BLaER1 treated with 17β-estradiol and CSF1 and Interleukin-3, amounts not matched to agents 10 nM and 100 nM (cell line): ENCODE measurements around the gene HLA-C.
"Not testable (repeated sequence)": the region's sequence is repeated elsewhere in the genome, so short reads cannot be mapped to it uniquely, and the experiment has no call there.

Source experiments
- H3K27ac ChIP-seq, 11 experiments: shearing (Covaris generic); formaldehyde crosslinking; 2 replicates each; pipeline ENCODE4 v1.8.1; 2022
- H3K27me3 ChIP-seq, 11 experiments: shearing (Covaris generic); formaldehyde crosslinking; 2 replicates each; pipeline ENCODE4 v1.8.1; 2022
- H3K36me3 ChIP-seq, 11 experiments: shearing (Covaris generic); formaldehyde crosslinking; 2 replicates each; pipeline ENCODE4 v1.8.1; 2022
- H3K4me1 ChIP-seq, 10 experiments: shearing (Covaris generic); formaldehyde crosslinking; 2 replicates each; pipeline ENCODE4 v1.8.1; 2022
- H3K4me2 ChIP-seq, 11 experiments: shearing (Covaris generic); formaldehyde crosslinking; 2 replicates each; pipeline ENCODE4 v1.8.1; 2022
- H3K4me3 ChIP-seq, 10 experiments: shearing (Covaris generic); formaldehyde crosslinking; 2 replicates each; pipeline ENCODE4 v1.8.1; 2022
- H3K9ac ChIP-seq, 11 experiments: shearing (Covaris generic); formaldehyde crosslinking; 2 replicates each; pipeline ENCODE4 v1.8.1; 2022
- H3K9me3 ChIP-seq, 11 experiments: shearing (Covaris generic); formaldehyde crosslinking; replicated peaks in 1 of 11; 2 replicates each; pipeline ENCODE4 v1.8.1; 2022
- H4K20me1 ChIP-seq, 11 experiments: shearing (Covaris generic); formaldehyde crosslinking; 2 replicates each; pipeline ENCODE4 v1.8.1; 2022
- Cebpa-rat ChIP-seq, 11 experiments: shearing (Covaris generic); IDR thresholded peaks; 2 replicates each; pipeline ENCODE4 v1.8.1; 2022

Gene HLA-C

DNA sequence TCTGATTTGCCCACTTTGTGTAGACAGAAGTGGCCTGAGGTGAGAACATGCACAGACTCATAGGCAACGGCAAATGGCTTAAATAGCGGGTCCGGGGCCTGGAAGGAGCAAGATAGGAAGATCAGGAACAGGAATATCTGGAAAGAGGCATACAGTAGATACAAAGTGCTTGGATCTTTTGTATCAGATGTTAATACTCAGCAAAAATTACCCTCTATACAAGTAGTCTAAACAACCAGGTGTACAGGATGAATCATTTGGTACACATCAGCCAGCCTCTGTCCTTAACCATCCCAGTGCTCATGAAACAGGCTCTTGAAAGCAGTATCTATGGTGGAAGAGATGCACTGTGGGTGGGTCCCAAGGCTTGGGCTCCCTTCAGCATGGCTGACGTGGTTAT, 28.9 kb upstream of the HLA-C start:
- H3K27me3 ChIP-seq: no peaks in the 10 kb centered on the region
- TF ChIP-seq Cebpa-rat (IDR thresholded peaks at IDR 0.05): no peak
- no peaks in the 10 kb centered on the region for H3K4me1 ChIP-seq

DNA sequence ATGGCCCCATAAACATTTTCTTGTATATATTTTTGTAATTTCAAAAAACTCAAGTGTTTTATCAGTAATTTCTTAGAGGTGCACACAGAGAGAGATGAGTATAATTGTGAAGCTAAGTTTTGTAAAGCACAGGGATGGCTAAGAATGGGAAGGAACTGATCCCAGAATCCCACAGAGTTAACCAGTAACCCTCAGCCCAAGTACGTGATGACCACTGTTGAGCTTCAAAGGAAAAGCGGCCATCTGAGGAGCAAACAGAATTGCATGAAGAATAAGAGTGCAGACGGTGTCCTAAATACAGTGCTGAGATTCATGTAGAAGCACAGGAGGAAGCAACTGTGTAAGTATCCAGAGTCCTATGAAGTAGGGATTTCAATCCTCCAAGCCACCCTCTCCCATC, 28.1 kb upstream of the HLA-C start:
- H4K20me1 ChIP-seq: no peaks in the 10 kb centered on the region
- H3K36me3 ChIP-seq: no peaks in the 10 kb centered on the region
- no peak overlapping the region for H3K9ac ChIP-seq
- no peak for TF ChIP-seq Cebpa-rat (IDR thresholded peaks at IDR 0.05)
- no peak overlapping the region for H3K4me3 ChIP-seq
- H3K9me3 ChIP-seq: peaks cover 0 to 10% (median 0%) of the 10 kb centered on the region in 11 experiments; a peak in 6 of 22 replicates
- no peaks in the 10 kb centered on the region for H3K4me1 ChIP-seq
- no peak overlapping the region for H3K27ac ChIP-seq
- no peak overlapping the region for H3K4me2 ChIP-seq
- no peaks in the 10 kb centered on the region for H3K27me3 ChIP-seq

More for the DNA sequence above, 28.9 kb upstream of the HLA-C start:
- Histone ChIP-seq H3K9ac (no peak overlapping the region), H3K4me2 (no peak overlapping the region), H4K20me1 (no peaks in the 10 kb centered on the region), H3K4me3 (no peak overlapping the region), H3K27ac (no peak overlapping the region), H3K36me3 (no peaks in the 10 kb centered on the region), H3K9me3 (peaks cover 0 to 10% (median 0%) of the 10 kb centered on the region in 11 experiments; a peak in 6 of 22 replicates)

DNA sequence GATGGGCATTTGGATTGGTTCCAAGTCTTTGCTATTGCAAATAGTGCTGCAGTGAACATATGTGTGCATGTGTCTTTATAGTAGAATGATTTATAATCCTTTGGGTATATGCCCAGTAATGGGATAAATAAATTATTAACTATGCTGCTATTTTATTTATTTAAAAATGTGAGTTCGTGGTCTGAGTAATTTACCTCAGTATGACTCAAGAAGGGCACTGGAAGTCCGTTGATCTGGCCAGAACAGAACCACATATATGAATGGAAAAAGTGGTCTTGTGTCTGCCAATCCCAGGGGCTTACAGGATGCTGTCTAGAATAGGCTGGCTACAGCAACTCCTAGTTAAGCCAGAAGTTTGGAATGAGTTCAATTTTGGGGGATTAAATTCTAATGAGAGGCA, 27.6 kb upstream of the HLA-C start:
- H3K27me3 ChIP-seq: no peaks in the 10 kb centered on the region
- H3K4me3 ChIP-seq: no peak overlapping the region
- TF ChIP-seq Cebpa-rat (IDR thresholded peaks at IDR 0.05): no peak

DNA sequence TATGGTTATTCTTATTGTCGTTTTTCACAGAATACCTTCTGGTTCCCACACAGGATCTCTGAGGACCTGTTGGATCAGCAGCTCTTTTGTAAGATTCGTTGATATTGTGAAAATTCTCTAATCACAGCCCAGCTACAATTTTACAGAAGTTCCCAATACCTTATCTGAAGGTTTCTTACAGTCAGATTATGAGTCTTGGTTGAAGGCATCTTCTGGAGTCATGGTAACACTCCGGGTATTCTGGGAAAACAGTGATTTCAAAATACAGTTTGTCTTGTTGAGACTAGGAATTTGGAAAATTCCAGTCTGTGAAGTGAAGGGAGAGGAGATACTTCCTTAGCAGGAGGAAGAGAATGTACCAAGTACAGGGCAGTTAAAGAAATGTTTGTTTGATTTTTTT, 22.2 kb upstream of the HLA-C start:
- no peaks in the 10 kb centered on the region for H3K27me3 ChIP-seq
- H3K36me3 ChIP-seq: no peaks in the 10 kb centered on the region
- peaks cover 0 to 10% (median 0%) of the 10 kb centered on the region in 11 experiments; a peak in 6 of 22 replicates for H3K9me3 ChIP-seq
- H3K9ac ChIP-seq: no peak overlapping the region
- H3K27ac ChIP-seq: no peak overlapping the region
- no peak overlapping the region for H3K4me2 ChIP-seq
- H3K4me1 ChIP-seq: no peaks in the 10 kb centered on the region
- no peak for TF ChIP-seq Cebpa-rat (IDR thresholded peaks at IDR 0.05)
- no peaks in the 10 kb centered on the region for H4K20me1 ChIP-seq
- H3K4me3 ChIP-seq: no peak overlapping the region

More for the DNA sequence above, 27.6 kb upstream of the HLA-C start:
- Histone ChIP-seq H3K9ac (no peak overlapping the region), H4K20me1 (no peaks in the 10 kb centered on the region), H3K9me3 (peaks cover 0 to 10% (median 0%) of the 10 kb centered on the region in 11 experiments; a peak in 6 of 22 replicates), H3K36me3 (no peaks in the 10 kb centered on the region), H3K4me2 (no peak overlapping the region), H3K4me1 (no peaks in the 10 kb centered on the region), H3K27ac (no peak overlapping the region)

DNA sequence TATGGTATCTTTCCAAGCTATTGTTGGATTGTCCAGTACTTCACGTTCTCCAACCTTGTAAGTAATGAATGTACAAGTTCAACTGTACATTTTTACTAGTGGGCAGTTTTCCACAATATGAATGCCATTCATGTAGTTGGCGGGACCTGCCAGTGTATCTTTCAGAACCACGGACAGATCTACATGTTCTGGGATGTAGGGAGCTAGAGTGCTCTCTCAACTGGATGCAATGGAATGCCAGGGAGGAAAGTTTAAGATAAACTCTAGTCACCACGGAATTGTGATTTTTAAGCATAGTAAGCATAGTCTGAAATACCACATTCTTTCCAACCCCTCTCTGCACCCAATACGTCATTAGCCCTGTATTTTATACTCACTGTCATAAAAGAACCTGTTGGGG, 21.5 kb upstream of the HLA-C start:
- no peaks in the 10 kb centered on the region for H4K20me1 ChIP-seq
- H3K27me3 ChIP-seq: no peaks in the 10 kb centered on the region
- H3K4me1 ChIP-seq: 0 out of 20 replicates have a peak, but pooled peaks cover 0 to under 1% (median 0%) of the 10 kb centered on the region in 10 experiments
- no peak overlapping the region for H3K4me2 ChIP-seq
- TF ChIP-seq Cebpa-rat (IDR thresholded peaks at IDR 0.05): no peak
- H3K27ac ChIP-seq: no peak overlapping the region
- H3K9ac ChIP-seq: no peak overlapping the region
- no peaks in the 10 kb centered on the region for H3K36me3 ChIP-seq
- H3K4me3 ChIP-seq: no peak overlapping the region
- peaks cover 0 to 7% (median 0%) of the 10 kb centered on the region in 11 experiments; a peak in 6 of 22 replicates for H3K9me3 ChIP-seq

DNA sequence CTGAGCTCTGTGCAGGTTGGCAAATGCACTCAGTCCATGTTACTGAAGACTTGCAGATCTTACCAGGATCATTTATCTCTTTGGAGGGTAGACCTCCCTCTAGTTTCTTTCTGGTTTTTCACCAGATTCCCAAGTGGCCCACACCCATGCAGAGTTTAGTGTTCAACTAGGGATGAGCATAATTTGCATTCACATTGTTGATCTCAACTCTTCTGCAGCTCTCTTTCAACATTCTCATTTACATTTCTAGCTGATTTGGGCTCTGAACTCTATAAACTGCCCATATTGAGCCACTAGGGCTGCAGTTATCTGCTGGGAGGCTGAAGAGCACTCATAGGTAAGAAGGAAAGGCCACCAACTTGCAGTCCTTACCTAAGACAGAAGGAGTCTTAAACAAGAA, 17.9 kb upstream of the HLA-C start:
- Histone ChIP-seq H3K4me2 (no peak overlapping the region), H3K9ac (no peak overlapping the region), H3K27me3 (no peaks in the 10 kb centered on the region), H3K36me3 (no peaks in the 10 kb centered on the region), H3K4me3 (no peak overlapping the region), H3K4me1 (peaks cover 0 to 7% (median 0%) of the 10 kb centered on the region in 10 experiments; a peak in 2 of 20 replicates), H3K9me3 (no peaks in the 10 kb centered on the region), H4K20me1 (no peaks in the 10 kb centered on the region), H3K27ac (no peak overlapping the region)
- TF ChIP-seq Cebpa-rat (IDR thresholded peaks at IDR 0.05): no peak

DNA sequence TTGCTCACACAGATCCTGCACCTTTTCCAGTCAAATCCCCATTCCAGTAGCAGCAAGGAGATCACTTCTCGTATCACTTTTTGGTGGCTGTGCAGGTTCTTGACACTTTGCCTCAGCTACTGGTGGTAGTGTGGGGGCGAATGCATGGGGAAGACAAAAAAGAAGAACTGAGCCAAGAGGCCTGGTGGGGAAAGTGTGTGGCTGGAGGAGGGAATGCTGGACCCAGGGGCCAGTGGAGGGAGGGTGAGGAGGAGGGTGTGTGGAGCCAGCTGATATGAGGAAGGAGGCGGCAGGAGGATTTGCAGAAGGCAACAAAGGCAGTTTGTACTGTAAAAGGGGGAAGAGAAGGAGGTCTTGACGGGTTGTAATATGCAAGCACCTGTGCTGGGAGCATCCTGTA, 15.7 kb upstream of the HLA-C start:
- Histone ChIP-seq H3K9me3 (no peaks in the 10 kb centered on the region), H4K20me1 (no peaks in the 10 kb centered on the region), H3K4me3 (no peak overlapping the region), H3K36me3 (no peaks in the 10 kb centered on the region), H3K9ac (no peak overlapping the region), H3K4me2 (peak overlapping the region in 1 of 11 experiments; percentile 53; a peak in 1 of 22 replicates), H3K27ac (no peak overlapping the region), H3K27me3 (no peaks in the 10 kb centered on the region), H3K4me1 (peaks cover 0 to 7% (median 0%) of the 10 kb centered on the region in 10 experiments; a peak in 2 of 20 replicates)
- TF ChIP-seq Cebpa-rat (IDR thresholded peaks at IDR 0.05): no peak

DNA sequence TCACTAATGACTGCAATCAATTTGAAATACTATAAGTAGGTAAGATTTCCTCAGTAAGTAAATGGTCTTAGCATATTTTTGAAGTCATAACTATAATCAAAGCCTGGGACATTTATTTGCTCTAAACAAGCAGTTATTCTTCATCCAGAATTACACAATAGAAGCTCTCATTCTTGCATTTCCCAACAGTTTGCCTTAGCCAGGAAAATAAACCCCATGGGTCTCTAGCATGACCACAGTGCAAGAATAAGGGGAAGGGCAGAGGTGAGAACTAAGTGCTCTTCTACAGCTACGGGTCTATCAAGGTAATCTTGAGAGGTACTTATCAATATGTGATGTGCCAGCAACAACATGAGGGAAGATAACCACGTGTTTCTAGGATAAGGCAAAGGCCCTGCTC, 14.1 kb upstream of the HLA-C start:
- no peak for TF ChIP-seq Cebpa-rat (IDR thresholded peaks at IDR 0.05)
- H3K36me3 ChIP-seq: no peaks in the 10 kb centered on the region
- H3K27ac ChIP-seq: no peak overlapping the region
- H3K4me3 ChIP-seq: no peak overlapping the region
- peaks cover 0 to 7% (median 0%) of the 10 kb centered on the region in 10 experiments; a peak in 2 of 20 replicates for H3K4me1 ChIP-seq
- H4K20me1 ChIP-seq: no peaks in the 10 kb centered on the region
- no peaks in the 10 kb centered on the region for H3K27me3 ChIP-seq
- H3K9me3 ChIP-seq: peaks cover 0 to 6% (median 0%) of the 10 kb centered on the region in 11 experiments; a peak in 3 of 22 replicates
- no peak overlapping the region for H3K4me2 ChIP-seq
- H3K9ac ChIP-seq: no peak overlapping the region

DNA sequence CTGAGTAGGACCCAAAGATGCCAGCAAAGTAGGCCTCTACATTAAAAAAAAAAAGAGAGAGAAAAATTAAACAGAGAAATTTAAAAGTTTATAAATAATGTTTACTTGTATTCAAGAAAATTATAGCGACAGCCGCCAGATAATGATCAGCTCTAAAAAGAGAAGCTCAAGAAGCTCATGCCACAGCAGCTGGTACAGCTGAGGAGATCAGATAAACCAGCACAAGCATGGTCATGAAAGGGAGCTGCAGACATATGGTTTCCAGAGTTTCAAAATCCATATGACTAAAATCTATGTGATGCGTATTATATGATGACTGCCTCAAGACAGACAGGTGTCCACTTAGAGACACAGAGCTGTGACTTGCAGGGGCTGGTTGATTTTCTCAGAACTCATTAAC, 13.6 kb upstream of the HLA-C start:
- H3K4me3 ChIP-seq: no peak overlapping the region
- no peak overlapping the region for H3K27ac ChIP-seq
- H3K36me3 ChIP-seq: no peaks in the 10 kb centered on the region
- H3K9me3 ChIP-seq: peaks cover 0 to 6% (median 0%) of the 10 kb centered on the region in 11 experiments; a peak in 3 of 22 replicates
- no peak overlapping the region for H3K9ac ChIP-seq
- no peaks in the 10 kb centered on the region for H4K20me1 ChIP-seq
- no peaks in the 10 kb centered on the region for H3K27me3 ChIP-seq
- no peak overlapping the region for H3K4me2 ChIP-seq
- peaks cover 0 to 7% (median 0%) of the 10 kb centered on the region in 10 experiments; a peak in 2 of 20 replicates for H3K4me1 ChIP-seq
- TF ChIP-seq Cebpa-rat (IDR thresholded peaks at IDR 0.05): no peak

DNA sequence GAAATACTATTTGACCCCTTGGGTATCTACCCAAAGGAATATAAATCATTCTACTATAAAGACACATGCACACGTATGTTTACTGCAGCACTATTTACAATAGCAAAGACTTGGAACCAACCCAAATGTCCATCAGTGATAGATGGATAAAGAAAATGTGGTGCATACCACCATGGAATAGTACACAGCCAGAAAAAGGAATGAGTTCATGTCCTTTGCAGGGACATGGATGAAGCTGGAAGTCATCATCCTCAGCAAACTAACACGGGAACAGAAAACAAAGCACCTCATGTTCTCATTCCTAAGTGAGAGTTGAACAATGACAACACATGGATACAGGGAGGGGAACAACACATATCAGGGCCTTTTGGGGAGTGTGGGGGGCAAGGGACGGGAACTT, 7.8 kb upstream of the HLA-C start:
- H3K4me2 ChIP-seq, H3K9ac ChIP-seq, H3K36me3 ChIP-seq, H3K27ac ChIP-seq, H4K20me1 ChIP-seq, H3K4me1 ChIP-seq, H3K27me3 ChIP-seq, H3K4me3 ChIP-seq, H3K9me3 ChIP-seq: not testable (repeated sequence)
